NCI-H146 treated with DMSO at 0.1 percent for 48 hours (cell line): ENCODE data around the gene OR2V2.

ENCODE experiments used
- DNase-seq: peaks from one replicate; lab custom pipeline; 2025; ENCODE audit not compliant: unreplicated experiment; lab: John Stamatoyannopoulos, UW

The OR2V2 gene

GRCh38 chr5:181189962-181190710 is 42.8 kb downstream of the OR2V2 start:
- DNase-seq: no peak

- DNase-seq: no peak
Observed at GRCh38 chr5:181190711-181191525, 43.5 kb downstream of the OR2V2 start.

- no peak for DNase-seq
Observed at GRCh38 chr5:181191526-181192336, 44.3 kb downstream of the OR2V2 start.

GRCh38 chr5:181192337-181193046 is 45.1 kb downstream of the OR2V2 start:
- DNase-seq: no peak

GRCh38 chr5:181193656-181194055 is 46.3 kb downstream of the OR2V2 start:
- no peak for DNase-seq

GRCh38 chr5:181194489-181195248 is 47.3 kb downstream of the OR2V2 start:
- DNase-seq: no peak

- no peak for DNase-seq
Observed at GRCh38 chr5:181195249-181195761, 47.9 kb downstream of the OR2V2 start.

- no peak for DNase-seq
Observed at GRCh38 chr5:181197326-181197951, 50.1 kb downstream of the OR2V2 start.

- no peak for DNase-seq
Observed at GRCh38 chr5:181198106-181198685, 50.8 kb downstream of the OR2V2 start.

GRCh38 chr5:181198905-181199519 is 51.6 kb downstream of the OR2V2 start:
- DNase-seq: no peak

GRCh38 chr5:181199881-181200638 is 52.7 kb downstream of the OR2V2 start:
- no peak for DNase-seq

GRCh38 chr5:181200816-181201215 is 53.4 kb downstream of the OR2V2 start:
- DNase-seq: no peak

- no peak for DNase-seq
Observed at GRCh38 chr5:181203093-181203711, 55.8 kb downstream of the OR2V2 start.

- no peak for DNase-seq
Observed at GRCh38 chr5:181203777-181204112, 56.4 kb downstream of the OR2V2 start.

- DNase-seq: no peak
Observed at GRCh38 chr5:181204113-181204825, 56.9 kb downstream of the OR2V2 start.

GRCh38 chr5:181204826-181205760 is 57.7 kb downstream of the OR2V2 start, which contains the start of gene TRIM7:
TRIM7 (minus strand) TSS chr5:181205196; CDS start chr5:181205110, 86 bp downstream.
- no peak for DNase-seq
